Glomerular visceral epithelial cell (primary cell): Measurements from ENCODE around the gene NOXA1.

Experiments used
- DNase-seq: peaks from one replicate; pipeline ENCODE4 v3.0.0-alpha.2; 2016; ENCODE audit errors: extremely low spot score

The NOXA1 gene

DNA sequence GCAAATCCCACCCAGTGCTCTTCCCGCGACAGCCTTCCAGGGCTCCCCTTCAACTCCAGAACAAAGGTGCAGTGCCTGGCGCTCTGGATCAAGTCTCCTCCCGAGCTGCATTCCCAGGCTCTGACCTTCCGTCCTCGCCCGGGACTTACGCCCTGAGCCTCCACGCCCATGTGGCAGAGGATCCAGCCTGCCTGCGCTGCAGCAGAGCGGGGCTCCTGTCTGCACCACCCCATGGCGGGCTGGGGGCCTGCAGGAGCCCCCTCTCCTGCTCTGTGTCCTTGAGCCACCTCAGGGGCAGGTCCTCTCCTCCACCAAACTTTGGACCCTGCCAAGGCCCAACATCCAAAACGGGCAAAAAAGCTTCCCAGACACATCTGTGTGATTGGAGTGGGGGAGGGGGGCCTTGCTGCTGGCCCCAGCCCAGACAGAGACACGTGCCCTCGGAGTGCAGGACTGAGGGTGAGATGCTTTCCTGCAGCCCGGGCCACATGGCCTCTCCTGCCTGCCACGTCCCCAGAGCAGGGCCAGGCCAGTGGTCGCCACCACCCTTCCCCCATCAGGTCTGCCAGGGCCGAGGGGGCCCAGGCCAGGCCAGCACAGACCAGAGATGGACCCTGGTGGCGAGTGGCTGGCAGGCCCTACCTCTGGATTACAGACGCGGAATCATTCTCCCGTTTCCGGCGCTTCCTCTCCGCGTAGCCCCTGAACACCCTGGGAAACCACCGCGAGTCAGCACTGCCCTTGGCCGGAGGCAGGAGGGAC is 31.6 kb downstream of the NOXA1 start:
- DNase-seq, result no peak

GRCh38 chr9:137455359-137455991 is 32.3 kb downstream of the NOXA1 start:
- no peak for DNase-seq

- peak; percentile 59 for DNase-seq
Observed at GRCh38 chr9:137456061-137456863, 33.1 kb downstream of the NOXA1 start.

GRCh38 chr9:137456864-137457405 is 33.7 kb downstream of the NOXA1 start:
- DNase-seq, result no peak

GRCh38 chr9:137457406-137458193 is 34.4 kb downstream of the NOXA1 start:
- no peak for DNase-seq

GRCh38 chr9:137458194-137459151 is 35.3 kb downstream of the NOXA1 start:
- no peak for DNase-seq

- DNase-seq, result peak; percentile 92
Observed at GRCh38 chr9:137459152-137459600, 36.0 kb downstream of the NOXA1 start, which contains the start of gene NSMF. Gene NSMF, minus strand, starts transcription at chr9:137459334. Its CDS starts 232 bp downstream, at chr9:137459102.

DNA sequence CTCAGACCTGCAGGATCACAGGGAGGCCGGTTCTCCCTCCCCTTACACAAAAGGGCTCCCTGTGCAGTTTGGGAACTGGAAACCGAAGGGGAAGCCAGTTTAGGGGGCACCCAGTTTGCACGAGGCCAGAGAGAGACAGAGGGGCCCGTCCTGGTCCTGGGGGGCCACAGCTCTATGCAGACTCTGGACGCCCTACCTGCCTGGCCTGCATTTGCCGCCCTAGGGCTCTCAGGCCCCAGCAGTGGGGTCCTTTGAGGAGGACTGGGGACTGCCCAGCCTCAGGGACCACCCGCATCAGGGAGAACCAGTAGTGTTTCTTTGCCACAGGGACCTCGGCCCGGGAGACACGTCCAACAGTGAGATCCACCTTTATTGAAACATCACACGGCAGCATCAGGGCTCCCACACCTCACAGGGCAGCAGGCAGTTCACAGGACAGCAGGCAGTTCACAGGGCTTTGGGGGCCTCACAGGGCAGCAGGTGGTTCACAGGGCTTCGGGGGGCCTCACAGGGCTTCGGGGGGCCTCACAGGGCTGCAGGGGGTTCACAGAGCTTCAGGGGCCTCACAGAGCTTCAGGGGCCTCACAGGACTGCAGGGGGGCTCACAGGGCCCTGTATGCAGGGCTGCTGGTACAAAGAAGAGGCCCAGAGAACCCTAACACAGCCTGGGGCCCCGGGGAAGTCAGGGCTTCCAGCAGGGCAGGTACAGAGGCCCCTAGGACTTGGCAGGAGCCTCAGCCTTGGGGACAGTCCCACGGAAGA is 36.6 kb downstream of the NOXA1 start:
- DNase-seq, result no peak

GRCh38 chr9:137460363-137461315 is 37.4 kb downstream of the NOXA1 start:
- DNase-seq, result no peak

- DNase-seq, result no peak
Observed at GRCh38 chr9:137461316-137461662, 38.1 kb downstream of the NOXA1 start.

- DNase-seq, result no peak
Observed at GRCh38 chr9:137461663-137462395, 38.6 kb downstream of the NOXA1 start.

DNA sequence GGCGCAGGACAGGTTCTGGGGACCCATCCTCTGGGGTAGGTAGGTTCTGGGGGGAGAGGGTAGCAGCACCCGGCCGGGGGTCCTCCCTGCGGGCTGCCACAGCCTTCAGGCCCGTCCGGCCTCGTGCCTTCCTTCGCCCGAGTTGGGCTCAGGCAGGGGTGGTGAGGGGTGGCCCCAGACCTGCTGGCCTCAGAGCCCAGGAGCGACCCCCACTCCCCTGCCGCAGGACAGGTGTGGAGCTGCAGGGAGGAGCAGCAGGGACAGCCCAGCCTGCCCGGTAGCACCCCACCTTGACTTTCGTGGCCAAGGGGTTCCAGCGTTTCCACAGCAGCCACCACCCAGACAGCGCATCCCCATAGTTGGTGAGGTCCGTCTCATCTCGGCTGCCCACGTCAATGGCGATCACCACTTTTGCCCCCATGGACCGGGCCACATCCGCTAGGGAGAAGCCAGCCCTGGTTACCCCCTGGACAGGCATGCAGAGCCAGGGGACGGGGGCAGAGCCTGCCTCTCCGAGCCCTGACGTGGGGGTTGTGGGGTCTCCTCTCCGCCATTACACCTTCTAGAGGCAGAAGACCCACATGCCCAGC is 39.3 kb downstream of the NOXA1 start:
- DNase-seq, result no peak

- DNase-seq, result no peak
Observed at GRCh38 chr9:137462986-137463930, 40.1 kb downstream of the NOXA1 start.

DNA sequence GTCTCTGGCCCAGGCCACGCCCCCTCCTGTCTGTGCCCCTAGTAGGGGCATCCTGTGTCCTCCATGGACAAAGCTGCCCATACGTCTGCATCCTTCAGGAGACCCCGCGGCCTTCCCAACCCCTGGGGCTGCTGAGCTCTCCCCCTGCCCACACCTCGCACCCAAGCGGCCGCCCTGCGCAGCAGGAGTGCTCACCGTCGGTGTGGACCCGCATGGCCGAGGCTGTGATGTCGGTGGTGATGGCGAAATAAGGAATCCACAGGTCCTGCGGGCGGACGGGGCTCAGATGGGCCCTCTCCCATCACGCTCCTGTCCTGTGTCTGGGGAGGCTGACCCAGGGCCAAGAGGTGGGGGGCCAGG is 40.7 kb downstream of the NOXA1 start:
- DNase-seq, result no peak

DNA sequence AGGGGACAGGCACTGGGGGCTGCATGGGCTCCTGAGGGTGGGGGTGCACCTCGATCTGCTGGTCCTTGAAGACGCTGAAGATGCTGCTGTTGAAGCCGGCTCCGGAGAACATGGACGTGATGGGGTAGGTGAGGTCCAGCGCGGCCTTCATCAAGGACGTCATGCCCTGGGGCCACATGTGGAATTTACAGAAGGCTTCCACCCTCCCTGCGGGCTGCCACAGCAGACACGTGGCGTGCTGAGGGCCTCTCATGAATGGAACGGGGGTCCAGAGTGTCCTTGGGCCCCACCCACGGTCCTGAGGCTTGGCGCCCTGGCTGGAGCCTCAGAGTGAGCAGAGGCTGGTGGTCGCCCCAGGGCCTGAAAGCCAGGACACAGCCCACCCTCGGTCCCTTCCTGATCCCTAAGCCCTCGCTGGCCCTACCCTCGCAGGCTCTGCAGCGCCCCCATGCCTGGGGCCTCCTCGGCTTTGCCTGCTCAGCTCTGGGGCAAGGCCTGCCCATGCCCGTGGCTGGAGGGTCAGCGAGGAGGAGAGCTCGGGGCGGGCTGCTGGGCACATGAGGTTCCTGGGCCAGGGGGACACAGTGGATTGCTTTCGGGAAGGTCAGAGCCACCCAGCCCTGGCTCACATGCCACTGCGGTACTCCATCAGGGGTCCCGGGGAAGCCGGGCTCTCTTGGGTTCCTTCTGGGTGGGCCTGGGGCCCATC is 41.3 kb downstream of the NOXA1 start:
- DNase-seq, result no peak
